Left renal pelvis (tissue), 4 donors: ENCODE results near the gene RFX8. TPM values are rescaled to one million over a fixed set of nuclear protein-coding genes. Genes with fewer than 3 reads are reported as not detected.
A peak's percentile ranks its signal among the peaks of the same experiment; 100 is the strongest.
"Not testable (repeated sequence)": the region's sequence is repeated elsewhere in the genome, so short reads cannot be mapped to it uniquely, and the experiment has no call there.

Experiments used
- DNase-seq, 4 donors: peaks; one replicate each; pipeline ENCODE4 v3.0.0-alpha.2; 2013; ENCODE audit warnings: low read depth in 4 of 4, low spot score in 3 of 4
- polyA plus RNA-seq, 4 donors: library from polyadenylated mRNA; unstranded; fragments of 120-200 nt; gene quantifications; one replicate each; pipeline ENCODE4 v1.2.1, GENCODE V29; 2013; ENCODE audit not compliant: insufficient read length in 4 of 4

Gene RFX8
- polyA plus RNA-seq, 4 donors: 0.67 to 1.5 (median 0.98) TPM

DNA sequence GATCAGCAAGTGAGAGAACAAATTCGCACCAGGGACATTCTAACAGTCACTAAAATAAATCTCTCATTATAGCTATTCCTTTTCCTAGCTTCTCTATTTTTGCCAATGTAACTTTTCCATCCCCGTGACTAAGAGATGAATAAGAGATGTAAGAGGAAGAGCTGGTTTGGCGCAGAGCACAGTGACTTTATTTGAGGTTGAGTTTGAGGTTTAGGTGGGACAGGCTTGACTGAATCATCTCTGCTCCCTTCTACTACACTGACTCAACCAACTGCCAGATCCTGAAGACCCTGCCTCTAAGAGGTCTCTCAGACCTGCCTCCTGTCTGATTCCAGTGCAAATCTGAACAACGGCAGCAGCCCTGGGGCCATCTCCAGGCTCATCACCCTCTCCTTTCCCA lies 28.0 kb downstream of the RFX8 start:
- DNase-seq: no peak

DNA sequence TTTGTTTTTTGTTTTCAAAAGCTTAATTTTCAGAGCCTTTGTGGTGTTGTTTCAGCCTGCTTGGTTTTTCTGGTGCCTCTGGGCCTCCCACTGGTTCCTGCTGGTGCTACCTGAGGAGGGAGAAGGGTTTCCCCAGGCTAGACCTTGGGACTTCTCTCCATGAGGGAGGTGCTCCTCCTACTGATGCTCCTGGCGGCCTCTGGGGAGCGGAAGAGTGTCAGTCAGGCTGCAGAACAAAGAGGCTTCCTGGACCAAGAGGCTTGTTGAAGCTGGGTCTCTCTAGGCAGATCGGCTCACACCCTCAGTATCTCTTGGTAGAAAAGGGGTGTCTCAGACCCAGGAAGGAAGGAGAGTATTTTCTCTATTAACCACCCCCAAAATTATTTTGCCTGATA lies 32.2 kb downstream of the RFX8 start:
- no peak for DNase-seq

DNA sequence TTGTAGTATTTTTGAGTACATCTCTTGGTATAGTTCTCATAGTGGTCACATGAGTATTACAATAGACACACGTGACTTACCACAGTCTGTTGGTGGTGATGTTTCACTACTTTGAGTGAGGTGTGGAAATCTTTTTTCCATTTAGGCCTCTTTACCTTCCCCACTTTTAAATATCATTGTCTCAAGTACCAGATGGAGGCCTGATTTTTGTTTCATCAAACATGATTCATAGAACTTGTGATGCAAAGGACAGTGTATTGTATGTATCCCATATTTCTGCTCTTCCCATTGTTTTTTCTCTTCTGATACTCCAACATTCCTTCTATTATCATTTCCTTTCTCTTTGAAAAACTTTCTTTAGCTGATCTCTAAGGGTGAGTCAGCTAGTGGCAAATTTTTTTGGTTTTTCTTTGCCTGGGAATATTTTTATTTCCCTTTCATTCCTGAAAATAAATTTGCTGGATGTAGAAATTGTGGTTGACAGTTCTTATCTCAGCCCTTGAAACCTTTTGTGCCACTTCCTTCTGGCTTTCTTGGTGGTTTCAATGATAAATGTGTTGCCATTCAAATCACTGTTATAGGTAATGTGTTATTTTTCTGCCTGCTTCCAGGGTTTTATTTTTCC lies 32.8 kb downstream of the RFX8 start:
- no peak for DNase-seq

DNA sequence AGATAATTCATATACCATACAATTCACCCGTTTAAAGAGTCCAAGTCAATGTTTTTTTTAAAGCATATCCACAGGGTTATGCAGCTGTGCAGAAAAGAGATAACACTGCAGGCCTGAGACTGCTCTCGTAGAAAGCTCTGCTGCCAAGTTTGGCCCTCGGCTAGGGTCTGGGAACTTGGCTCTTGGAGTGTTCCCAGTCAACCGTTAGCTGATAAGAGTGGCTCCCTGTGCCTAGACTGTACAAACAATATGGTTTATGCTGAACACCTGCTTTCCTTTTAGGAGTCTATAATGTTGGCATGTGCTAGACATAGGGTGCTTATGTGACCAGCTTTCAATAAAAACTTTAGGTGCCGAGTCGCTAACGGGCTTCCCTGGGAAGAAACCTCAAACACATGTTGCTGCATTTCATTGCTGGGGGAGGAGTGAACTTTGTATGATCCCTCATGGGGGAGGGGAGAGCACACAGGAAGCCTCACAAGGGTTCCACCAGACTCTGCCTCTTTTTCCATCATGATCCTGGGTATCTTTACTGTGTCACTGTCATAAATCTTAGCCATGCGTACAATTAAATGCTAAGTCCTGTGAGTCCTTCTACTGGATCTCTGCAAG lies 34.7 kb downstream of the RFX8 start:
- no peak for DNase-seq

DNA sequence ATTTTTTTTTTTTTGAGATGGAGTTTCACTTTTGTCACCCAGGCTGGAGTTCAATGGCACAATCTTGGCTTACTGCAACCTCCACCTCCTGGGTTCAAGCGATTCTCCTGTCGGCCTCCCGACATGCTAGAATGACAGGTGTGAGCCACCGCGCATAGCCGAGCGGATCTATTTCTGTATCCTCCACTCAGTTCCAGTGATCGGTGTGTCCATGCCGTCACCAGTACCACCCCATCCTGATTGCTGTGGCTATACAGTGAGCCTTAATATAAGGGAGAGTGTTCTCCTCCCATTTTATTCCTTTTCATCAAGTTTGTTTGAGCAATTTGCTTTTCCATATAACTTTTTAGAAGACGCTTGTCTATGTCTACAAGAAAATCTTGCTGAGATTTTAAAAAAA lies 35.2 kb downstream of the RFX8 start:
- no peak for DNase-seq

DNA sequence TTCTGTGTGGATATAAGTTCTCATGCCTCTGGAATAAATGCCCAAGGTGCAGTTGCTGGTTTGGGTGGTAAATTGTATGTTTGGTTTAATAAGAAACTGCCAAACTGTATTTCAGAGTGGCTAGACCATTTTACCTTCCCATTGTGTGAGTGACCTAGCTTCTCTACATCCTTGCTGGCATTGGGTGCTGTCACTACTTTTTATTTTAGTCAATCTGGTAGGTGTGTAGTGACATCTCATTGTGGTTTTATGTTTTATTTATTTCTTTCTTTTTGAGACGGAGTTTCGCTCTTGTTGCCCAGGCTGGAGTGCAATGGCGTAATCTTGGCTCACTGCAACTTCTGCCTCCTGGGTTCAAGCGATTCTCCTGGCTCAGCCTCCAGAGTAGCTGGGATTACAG lies 36.4 kb downstream of the RFX8 start:
- not testable (repeated sequence) for DNase-seq

DNA sequence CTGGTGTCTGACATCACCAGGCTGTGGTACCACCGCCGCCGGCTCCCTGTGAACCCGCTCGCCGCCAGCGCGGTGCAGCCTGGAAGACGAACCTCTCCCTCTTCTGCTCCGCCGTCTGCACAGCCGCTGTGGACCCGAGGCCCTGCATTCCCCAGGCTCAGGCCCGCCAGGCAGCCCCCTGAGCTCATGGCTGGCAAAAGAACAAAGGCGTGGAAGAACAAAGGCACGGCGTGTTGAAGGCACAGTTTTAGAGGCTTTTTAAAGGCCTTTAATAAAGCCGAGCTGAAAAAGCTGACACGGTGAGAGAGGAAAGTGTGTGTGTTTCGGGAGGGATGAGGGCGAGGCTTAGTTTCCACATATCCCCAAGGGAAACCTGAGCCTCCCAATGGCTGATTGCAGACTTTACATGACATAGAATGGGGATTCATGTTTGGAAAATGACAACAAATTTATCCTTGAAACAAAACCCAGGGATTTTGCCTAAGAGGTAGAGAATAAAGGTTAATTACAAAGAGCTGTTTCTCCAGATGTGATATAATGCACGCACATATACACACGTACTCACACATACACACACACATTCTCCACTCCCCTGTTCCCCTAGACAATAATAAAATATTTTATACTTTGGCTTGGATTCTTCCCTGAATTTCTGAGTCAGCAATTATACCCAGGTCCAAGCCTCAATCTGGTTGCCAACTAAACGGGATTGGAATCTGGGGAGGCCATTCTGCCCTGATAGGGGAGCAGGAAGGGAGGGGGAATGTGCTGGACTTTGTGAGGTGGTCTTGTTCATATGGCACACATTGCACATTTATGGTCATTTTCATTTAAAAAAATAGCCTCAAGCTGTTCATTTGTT lies 39.7 kb downstream of the RFX8 start:
- DNase-seq: peak in 1 of 4 donors; percentile 29

DNA sequence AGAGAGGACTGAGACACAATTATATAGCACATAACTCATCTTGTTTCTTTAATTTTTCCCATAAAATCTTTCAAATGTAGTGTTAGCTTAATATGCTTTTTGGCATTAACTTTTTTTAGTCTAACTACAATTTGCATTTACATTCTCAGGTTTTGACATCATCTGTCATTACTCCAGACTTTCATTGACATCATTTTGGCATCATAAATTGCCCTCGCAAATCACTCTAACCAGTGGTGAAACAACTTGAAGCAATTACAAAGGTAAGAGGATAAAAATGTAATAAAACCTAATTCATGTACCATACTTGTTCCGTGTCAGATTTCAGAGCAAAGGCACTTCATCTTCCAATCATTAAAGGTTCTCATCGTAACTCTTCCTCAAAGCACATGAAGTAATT lies 41.4 kb downstream of the RFX8 start:
- no peak for DNase-seq

DNA sequence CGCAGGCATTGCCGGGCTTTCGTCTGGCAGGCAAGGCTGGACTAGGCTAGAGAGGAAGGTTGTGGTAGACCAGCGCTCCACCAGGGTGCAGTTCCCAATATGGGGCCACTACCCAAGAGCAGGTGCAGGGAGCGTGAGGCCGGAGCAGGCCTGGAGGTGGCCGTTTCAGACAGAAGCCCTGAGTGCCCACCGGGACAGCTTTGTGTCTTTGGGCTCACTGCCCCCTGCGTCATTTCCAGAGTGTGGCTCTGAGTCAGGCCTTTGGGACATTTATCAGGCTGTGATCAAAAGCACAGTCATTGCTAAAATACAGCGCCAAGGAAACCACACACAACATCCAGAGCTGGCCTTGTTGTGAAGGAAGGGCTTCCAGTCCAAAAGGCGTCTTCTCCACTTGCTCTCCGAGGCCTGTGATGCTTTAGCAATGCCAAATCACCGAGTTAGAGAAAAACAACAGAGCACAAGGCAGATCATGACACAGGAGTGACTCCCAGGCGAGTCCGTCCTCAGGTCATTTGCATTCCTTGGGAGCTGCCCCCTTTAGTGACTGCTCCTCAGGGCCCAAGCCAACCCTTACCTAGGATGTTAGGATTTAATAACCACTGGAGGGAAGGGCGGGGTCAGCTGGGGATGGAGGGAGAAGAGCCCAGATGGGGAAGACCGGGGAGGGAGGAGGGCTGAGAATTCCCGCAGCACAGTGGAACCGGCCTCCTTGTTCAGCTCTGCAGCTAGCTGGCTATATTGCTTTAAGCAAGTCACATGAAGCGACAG lies 42.3 kb downstream of the RFX8 start:
- DNase-seq: no peak

DNA sequence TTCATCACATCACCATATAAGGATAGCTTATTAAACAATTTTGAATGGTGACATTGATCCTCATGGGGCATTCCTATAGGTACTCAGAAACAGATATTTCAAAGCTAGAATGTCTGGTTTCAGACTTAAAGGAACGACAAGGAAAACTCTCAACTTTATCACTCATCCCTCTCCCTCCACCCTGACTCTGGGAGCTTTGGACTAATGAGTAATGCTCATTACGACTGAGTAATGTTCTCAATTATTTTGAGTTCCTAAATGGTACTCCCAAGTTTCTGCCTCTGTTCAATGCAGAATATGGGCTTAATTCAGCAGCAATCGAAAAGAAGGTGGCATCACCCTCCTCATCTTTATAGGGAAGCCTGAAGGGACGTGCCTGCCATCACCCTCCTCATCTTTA lies 43.4 kb downstream of the RFX8 start:
- DNase-seq: no peak

DNA sequence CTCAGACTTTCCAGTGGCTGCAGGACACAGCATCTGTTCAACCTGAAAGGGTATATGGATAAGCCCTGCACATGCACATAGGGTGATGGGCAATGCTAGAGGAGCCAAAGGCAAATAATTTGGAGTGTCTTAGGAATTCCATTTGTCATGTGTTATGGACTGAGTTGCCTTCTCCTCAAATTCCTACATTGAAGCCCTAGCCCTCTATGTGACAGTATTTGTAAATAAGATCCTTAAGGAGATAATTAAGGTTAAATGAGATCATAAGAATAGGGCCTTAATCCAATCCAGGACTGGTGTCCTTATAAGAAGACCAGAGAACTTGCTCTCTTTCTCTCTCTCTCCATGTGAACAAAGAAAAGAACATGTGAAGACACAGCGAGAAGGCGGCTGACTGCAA lies 44.8 kb downstream of the RFX8 start:
- DNase-seq: no peak

DNA sequence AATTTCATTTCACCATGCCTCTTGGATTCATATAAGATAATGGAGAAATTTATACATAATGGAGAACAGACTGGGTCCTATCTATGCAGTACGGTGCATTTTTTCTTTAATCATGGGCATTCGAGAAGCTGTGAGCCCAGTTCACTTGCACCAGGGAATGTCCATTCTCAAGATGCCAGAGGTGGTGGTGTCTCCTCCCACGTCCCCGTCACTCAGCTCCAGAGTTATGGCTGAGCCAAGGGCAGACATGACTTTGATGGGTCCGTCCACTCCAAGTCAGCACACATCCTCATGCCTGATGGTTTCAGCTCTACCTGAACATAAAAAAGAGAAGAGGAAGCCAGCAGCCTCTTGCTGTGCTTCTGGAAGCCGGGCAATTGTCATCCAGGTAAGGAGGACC lies 45.5 kb downstream of the RFX8 start:
- no peak for DNase-seq

DNA sequence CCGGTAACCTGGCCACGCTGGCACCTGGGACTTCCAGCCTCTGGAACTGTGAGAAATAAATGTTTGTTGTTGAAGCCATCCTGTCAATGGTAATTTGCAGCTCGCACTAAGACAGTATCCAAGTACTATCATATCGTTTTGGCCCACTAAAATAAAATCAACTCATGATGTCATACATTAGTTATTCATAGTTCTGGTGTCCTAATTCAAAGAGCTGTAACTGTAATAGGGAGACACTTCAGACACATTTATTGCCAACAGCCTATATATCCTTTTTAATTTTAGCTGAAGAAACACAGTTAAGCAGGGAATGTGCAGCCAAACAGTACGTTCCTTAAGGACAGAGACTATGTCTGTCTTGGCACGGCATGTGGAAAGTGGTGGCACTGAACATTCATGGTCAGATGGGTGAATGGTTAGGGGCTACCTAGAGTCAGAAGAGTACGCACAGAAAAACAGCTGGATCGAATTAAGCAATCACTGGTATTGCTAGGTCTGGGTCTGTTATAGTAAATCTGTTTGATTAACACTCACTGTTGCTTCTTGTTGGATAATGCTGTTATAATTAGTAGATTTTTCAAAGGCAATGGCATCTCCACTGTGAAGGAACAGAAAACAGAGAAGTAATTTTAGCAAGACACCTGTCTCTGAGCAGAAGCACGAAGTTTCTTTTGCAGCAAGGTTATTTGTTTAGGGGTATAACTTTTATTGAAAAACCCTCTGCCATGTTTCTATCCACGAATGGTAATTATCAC lies 46.3 kb downstream of the RFX8 start:
- DNase-seq: no peak

DNA sequence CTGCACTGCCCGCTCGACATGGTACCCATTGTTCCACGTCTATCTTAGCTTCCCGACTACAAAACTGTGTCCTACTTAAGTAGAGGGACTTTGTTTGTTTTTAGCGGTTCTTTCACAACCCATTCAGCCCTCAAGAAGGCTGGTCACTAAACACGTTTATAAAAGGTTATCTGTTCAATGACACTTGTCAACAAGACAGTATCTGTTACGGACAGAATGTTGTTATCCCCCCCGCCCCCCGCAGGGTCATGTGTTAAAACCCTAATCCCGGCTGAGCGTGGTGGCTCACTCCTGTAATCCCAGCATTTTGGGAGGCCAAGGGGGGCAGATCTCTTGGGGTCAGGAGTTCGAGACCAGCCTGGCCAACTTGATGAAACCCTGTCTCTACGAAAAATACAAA lies 47.2 kb downstream of the RFX8 start:
- no peak for DNase-seq

DNA sequence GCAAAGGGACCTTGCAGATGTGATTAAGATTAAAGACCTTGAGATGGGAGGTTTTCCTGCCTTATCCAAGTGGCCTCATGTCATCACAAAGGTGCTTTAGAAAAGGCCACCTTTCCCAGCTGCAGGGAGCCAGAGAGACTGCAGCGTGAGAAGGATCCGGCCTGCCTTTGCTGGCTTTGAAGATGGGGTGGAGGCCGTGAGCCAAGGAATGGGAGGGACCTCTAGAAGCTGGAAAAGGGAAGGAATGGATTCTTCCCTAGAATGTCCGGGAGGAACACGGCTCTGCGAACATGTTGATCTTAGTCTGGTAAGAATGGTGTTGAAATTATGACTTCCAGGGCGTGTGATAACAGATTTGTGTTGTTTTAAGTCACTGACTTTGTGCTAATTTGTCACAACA lies 47.7 kb downstream of the RFX8 start:
- no peak for DNase-seq

DNA sequence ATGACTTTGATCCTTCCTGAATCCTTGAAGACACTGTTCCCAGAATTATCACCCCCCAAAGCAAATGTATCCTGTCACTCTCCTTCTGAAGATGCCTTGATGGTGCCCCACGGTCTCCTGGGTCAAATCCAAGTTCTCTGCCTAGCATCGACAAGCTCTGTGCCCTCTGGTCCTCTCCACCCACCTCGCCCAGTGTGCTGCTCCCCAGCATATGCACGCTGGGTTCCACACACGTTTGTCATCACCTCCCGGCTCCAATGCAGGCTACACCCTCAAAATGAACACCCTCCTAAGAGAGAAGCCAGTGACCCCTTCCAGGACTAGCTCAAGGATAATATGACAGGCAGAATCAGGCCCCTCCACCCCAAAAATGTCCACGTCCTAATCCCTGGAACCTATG lies 48.1 kb downstream of the RFX8 start:
- no peak for DNase-seq

DNA sequence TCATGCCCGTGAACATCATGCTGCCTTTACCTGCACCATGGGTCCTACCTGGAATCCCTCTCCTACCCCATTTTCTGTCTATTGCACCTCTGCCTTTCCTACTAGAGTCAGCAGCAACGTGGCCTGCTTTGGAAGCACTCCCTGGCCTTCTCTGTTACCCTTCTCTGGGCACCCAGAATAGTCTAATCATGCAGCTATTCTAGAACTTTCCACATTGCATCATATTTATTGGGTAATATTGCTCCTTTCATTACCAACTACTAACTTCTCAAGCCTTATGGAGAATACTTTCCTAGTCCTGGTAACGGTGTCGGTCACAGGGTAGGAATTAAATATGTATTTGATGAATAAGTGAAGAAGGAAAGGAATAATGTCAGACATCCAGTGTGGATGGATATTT lies 54.3 kb downstream of the RFX8 start:
- no peak for DNase-seq

DNA sequence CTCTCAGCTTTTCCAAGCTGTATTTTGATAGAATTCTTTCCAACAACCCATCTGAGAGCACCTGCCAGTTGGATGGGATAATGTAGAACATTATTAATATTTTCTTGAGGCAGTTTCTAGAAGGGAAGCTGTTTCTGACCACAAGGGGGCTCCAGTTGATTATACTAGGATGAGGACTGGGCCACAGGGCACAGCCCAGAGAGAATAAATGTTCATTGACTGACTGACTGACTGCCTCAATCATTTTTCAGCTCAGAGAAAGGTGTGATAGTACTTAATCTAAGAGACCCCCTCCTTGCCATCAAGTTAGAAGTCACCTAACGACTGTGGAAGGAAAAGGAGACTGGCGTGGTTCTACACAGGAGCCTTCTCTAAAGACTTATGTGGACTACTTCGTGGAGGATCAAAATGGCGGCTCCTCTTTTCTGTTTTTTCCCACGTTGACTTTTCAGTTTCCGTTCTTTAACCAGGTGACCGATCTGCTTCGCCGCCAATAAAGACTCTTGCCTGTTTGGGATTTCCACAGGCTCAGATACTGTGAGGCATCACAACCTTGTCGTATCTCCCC lies 55.7 kb downstream of the RFX8 start:
- DNase-seq: no peak

DNA sequence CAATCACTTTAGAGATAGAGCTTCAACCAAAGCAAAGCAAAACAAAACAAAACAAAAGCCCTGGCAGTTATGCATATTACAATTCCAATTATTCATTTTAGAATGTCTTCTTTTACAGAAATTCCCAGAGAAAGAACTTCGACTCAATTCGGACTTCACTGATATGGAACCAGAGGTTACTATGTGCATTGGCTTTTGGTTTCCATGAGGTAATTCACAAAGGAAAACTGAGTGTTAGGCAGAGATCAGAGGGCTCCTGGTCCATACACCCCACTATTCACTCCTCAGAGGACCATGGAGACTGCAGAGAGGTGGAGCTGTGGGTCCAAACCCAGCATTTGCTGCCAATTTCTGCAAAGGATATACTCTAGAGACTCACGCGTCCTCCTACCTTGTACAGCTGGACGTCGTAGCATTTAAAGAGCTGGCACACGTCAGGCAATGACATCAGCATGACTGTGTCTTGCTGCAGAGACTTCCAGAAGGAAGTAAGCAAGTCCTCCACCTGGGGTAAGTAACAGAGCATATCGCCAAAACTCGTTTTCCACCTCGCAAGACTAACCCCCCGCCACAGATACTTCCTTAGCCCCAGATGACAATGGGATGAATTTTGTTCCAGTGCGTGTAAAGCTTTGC lies 56.3 kb downstream of the RFX8 start:
- DNase-seq: no peak

DNA sequence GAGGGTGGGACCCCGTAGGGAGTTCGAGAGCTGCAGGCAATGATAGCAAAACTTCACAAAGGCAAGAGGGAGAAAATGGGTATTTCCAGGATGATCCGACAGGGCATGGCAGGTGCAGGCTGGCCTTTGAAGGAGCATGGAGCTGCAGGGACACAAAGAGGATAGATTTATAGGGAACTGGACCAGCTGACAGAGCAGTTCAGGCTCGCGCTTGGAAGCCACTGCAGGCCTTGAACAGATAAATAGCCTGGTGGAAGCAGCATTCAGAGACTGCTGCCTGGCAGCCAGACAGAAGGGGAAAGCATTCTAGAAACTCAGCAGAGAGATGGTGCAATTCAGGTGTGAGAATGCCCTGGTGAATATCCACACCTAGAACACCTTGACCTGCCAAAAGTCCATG lies 58.3 kb downstream of the RFX8 start:
- DNase-seq: no peak
